HG02840 (cell line): ENCODE results near the gene CCDC124.
"Not testable (repeated sequence)": the region's sequence is repeated elsewhere in the genome, so short reads cannot be mapped to it uniquely, and the experiment has no call there.

Experiments used
- ATAC-seq: cut with Tn5 transposase; IDR thresholded peaks from one replicate; pipeline ENCODE4 v1.9.1; 2021; ENCODE audit warnings: mild to moderate bottlenecking, moderate library complexity, moderate number of reproducible peaks; ENCODE audit not compliant: unreplicated experiment, low FRiP score

Gene CCDC124

GRCh38 chr19:17977488-17977887, 44.7 kb downstream of the CCDC124 start:
- ATAC-seq: no peak

DNA sequence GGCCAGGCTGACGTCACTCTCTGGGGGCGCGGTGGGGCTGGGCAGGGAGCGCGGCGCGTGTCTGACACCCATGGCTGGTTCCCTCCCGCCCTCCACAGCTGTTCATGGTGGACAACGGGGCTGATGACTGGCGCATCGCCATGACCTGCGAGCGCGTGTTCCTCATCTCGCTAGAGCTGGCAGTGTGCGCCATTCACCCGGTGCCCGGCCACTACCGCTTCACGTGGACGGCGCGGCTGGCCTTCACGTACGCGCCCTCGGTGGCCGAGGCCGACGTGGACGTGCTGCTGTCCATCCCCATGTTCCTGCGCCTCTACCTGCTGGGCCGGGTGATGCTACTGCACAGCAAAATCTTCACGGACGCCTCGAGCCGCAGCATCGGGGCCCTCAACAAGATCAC, 48.8 kb downstream of the CCDC124 start:
- no peak for ATAC-seq

DNA sequence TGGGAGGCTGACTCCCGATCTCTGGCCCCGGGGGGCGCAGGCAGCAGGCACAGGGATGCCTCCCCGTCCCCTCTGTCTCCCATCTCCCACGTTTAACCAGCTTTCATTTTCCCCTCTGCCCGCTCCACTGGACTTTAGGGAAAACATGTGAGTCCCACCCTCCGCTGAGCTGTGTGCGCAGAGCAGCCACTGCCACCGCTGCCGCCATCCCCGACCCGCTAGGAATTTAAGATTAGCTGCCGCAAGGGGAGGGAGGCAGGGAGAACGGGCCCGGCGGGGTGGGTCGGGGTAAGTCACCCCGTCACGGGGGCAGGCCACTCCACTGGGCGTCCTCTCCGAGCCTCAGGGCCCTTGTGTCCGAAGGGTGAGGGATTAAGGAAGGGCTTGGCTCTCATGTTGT, 49.6 kb downstream of the CCDC124 start:
- ATAC-seq: no peak

GRCh38 chr19:17985037-17985818, 52.4 kb downstream of the CCDC124 start:
- no peak for ATAC-seq

DNA sequence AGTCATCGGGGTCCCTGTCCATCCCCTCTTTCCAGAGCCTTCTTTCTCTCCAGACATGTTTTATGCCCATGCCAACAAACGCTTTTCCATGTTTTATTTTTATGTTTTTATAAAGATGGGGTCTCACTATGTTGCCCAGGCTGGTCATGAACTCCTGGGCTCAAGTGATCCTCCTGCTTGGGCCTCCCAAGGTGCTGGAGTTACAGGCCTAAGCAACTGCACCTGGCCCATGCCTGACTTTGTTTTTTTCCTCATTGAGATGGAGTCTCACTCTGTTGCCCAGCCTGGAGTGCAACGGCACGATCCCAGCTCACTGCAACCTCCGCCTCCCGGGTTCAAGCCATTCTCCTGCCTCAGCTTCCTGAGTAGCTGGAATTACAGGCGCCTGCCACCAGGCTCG, 53.8 kb downstream of the CCDC124 start:
- not testable (repeated sequence) for ATAC-seq

DNA sequence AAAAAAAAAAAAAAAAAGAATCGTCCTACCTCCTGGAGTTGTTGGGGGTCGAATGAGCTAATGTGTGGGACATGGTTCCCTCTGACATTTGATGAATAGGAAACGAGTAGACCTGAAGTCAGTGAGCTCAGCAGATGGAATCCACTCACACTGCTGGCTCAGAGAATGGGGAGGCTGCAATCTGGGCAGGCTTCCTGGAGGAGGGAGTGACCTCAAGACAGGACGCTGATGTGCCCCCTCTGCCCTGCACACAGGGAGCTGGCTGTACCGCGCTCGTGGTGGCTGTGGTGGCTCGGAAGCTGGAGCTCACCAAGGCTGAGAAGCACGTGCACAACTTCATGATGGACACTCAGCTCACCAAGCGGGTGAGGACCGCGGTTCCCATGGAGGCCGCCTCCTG, 55.3 kb downstream of the CCDC124 start:
- ATAC-seq: no peak

DNA sequence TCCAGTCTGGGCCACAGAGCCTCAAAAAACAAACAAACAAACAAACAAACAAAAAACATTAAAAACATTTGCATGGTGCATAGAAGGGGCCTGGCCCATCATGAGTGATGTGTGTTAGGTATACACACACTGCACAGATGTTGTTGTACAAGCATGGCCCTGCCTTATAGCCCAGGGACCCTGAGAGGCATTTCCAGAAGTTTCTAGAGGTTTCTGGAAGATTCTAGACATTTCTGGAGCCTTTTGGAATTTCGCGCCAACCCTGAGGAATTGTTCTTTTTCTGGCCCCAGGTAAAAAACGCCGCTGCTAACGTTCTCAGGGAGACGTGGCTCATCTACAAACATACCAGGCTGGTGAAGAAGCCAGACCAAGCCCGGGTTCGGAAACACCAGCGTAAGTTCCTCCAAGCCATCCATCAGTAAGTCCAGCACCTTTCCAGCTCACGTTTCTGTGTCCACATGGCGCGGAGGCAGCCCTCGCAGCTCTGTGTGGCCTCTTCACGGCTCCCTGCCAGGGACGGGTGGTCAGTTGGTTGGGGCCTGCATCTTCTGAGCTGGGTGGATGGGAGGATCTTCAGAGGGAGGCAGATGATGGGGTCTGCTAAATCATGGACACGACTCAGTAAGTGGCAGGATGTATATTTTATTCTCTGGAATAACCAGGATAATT, 56.7 kb downstream of the CCDC124 start:
- no peak for ATAC-seq

DNA sequence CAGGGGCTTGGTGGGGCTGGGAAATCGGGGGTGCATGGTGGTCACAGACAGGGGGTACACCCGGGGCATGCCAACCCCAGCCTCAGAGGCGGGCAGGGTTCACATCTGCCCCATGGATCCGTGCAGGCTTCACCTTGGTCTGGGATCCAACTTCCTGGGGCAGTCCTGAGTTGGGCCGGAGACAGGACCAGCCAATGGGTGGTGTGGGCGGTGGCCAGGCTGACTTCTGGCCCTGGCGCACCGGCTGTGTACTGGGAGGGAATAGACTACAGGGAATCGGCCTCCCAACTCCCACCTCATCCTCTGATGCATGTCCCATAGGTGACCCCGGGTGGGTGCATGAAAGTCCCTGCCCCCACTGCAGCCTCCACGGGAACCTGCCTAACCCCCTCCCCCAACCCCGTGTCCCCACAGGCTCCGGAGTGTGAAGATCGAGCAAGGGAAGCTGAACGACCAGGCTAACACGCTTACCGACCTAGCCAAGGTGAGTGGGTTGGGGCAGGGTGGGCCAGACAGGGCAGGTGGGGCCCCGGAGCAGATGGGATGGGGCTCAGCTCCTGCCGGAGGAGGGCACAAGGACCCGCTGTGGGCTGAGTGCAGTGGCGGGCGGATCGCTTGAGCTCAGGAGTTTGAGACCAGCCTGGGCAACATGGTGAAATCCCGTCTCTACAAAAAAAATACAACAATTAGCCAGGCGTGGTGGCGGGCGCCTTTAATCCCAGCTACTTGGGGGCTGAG, 60.4 kb downstream of the CCDC124 start:
- ATAC-seq: no peak
